PC-9 (cell line): ENCODE data around the gene FGD5.

Experiments
- EZH2 ChIP-seq: fragments of 200-600 bp; sonication (generic); IDR thresholded peaks from 2 replicates; pipeline ENCODE4 v1.8.0; 2017; ENCODE audit warnings: antibody characterized with exemption, low read depth
- TF ChIP-seq, protein P1 (sequence below): fragments of 200-600 bp; sonication (generic); conservative IDR thresholded peaks from 2 replicates; pipeline ENCODE4 v1.6.1; 2017; ENCODE audit warnings: mixed run types, antibody characterized with exemption, mild to moderate bottlenecking, moderate library complexity

DNA sequence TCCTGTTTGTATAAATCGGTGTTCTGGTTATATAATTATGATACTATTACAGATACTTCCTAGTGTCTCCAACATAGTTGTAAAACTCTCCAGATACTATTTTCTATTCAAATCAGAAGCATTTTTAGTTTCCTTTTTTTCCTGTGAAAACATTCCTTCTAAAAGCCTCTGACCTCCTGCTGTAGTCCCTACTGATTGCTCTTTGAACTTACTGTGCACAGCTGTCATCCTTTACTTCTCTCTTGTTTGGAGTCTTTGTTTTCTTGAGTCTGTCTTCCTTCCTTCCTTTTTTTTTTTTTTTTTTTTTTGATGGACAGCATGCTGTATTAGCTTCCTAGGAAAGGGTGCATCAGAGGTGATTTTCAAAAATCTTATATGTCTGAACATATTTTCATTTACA is 157.6 kb downstream of the FGD5 start:
- TF ChIP-seq, protein P1, sequence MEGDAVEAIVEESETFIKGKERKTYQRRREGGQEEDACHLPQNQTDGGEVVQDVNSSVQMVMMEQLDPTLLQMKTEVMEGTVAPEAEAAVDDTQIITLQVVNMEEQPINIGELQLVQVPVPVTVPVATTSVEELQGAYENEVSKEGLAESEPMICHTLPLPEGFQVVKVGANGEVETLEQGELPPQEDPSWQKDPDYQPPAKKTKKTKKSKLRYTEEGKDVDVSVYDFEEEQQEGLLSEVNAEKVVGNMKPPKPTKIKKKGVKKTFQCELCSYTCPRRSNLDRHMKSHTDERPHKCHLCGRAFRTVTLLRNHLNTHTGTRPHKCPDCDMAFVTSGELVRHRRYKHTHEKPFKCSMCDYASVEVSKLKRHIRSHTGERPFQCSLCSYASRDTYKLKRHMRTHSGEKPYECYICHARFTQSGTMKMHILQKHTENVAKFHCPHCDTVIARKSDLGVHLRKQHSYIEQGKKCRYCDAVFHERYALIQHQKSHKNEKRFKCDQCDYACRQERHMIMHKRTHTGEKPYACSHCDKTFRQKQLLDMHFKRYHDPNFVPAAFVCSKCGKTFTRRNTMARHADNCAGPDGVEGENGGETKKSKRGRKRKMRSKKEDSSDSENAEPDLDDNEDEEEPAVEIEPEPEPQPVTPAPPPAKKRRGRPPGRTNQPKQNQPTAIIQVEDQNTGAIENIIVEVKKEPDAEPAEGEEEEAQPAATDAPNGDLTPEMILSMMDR = no peak
- no peak for TF ChIP-seq EZH2
